HPDE6-E6E7 (cell line): ENCODE data around the gene BAHCC1.

ENCODE experiments used
- DNase-seq: peaks from one replicate; pipeline ENCODE4 v3.0.0; 2011; ENCODE audit warnings: missing footprints; ENCODE audit errors: extremely low spot score

Gene BAHCC1

DNA sequence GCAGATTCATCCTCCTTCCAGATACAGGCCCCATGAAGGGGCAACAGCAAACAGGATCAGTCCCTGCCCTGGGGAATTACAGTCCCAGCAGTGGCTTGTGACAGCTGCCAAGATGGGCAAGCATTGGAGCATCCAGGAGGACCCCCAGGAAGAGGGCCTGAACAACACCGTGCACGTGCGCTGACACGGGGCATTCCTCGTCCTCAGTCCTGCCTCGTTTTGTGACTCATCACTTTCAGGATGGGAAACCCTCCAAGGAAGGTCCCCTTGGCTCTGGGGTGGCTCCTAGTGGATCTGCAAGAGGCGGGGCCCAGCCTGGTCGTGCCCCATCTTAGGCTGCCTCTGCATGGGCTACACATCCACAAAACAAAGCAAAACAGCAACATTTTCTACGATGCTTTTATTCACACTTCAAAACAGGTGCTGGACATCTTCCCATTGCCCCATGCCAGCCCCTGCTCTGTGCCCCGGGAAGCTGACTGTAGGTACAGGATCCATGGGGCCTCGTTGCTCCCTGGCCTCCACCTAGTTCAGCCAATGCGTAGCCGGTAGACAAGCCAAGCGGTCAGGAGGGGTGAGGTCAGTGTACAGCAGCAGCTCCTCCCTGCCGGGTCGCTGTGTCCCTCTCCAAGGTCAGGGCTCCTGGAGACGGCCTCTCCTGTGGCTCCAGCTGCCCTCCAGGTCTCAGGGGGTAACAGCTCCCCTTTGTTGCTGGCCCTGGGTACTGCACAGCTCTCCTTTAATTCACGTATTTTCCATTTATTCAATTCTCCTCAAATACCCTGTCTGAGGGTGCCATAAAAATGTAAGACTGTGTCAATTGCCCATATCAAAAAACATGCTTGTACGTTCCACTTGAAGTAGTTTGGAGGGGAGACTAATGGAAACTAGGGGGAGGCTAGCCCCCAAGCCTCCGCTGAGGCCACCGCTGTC lies 85.1 kb downstream of the BAHCC1 start:
- no peak for DNase-seq

DNA sequence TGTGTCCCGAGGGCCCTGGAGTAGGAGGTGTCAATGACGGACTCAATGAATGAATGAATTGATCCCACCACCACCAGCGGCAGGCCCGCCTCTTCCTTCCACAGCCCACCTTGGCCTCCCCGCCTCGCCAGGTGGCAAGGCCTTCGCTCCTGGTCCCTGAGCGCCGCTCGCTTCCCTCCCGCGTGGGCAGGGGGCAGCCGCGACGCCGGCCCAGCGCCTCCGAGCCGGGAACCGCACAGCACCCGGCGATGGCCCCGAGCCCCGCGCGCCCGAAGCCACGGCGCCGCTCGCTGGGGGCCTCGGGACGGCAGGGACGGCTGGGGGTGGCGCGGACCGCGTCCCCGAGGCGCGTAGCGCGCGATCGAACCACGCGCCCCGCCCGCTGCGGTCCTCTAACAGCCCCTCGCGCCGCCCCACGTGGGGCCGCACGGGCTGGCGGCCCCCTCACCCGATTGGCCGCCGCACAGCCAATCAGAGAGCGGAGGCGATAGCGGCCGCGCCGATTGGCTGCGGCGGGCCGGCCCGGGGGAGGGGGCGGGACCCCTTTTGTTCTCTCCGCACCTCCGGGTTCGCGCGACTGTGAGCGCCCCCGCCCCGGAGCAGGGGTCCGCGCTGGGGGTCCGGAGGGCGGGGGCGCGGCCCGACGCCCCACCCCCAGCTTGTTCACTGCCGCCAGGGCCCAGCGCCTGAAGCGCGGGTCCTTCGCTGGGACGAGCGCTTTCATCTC lies 86.0 kb downstream of the BAHCC1 start:
- peak; percentile 70 for DNase-seq

DNA sequence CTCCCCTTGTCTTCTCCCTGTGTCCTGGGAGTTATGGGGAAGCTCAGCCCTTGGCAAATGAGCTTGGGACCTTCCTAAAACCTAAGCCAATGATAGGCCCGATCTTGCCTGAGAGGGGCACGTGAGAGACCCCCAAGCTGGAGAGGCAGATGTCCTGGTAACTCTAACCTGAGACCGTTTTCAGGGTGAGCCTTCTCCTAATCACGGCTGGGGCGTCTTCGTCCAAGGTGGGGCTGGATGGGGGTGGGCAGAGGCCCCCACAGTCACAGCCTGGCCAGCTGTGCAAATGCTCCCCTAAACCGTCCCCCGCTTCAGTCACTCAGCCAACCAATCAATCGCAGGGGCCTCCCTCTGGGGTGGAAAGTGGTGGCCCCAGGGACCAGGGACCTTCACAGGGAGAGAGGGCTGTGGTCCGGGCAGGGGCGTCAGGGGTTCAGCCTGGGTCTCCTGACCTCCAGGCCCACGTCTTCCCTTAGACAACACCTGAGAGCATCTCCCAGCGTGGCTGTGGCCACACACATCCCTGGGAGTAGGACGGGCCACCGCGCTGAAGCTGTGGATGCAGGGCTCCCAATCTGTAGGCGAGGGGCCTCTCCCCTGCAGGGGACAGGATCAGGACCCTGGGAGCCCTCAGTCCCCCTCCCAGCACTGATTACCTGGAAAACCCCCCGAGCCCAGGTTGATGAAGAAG lies 86.7 kb downstream of the BAHCC1 start:
- DNase-seq = no peak

DNA sequence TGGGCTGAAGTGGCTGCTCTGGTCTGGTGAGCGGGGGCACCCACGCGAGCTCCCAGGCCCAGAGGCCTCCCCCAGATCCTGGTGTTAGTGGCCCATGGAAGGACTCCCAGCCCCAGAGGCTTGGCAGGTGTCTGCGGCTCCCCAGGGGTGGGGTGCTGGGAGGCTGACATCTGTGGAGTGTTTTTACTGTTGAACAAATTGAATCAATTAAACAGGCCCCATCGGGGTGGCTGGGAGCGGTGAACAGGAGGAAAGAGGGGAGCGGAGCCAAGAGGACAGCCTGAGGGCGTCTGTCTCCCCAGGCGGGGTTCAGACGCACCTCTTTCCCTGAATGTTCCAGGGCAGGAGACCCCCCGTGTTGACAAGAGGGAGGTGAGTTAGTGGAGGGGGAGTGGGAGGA lies 87.4 kb downstream of the BAHCC1 start:
- DNase-seq = no peak

DNA sequence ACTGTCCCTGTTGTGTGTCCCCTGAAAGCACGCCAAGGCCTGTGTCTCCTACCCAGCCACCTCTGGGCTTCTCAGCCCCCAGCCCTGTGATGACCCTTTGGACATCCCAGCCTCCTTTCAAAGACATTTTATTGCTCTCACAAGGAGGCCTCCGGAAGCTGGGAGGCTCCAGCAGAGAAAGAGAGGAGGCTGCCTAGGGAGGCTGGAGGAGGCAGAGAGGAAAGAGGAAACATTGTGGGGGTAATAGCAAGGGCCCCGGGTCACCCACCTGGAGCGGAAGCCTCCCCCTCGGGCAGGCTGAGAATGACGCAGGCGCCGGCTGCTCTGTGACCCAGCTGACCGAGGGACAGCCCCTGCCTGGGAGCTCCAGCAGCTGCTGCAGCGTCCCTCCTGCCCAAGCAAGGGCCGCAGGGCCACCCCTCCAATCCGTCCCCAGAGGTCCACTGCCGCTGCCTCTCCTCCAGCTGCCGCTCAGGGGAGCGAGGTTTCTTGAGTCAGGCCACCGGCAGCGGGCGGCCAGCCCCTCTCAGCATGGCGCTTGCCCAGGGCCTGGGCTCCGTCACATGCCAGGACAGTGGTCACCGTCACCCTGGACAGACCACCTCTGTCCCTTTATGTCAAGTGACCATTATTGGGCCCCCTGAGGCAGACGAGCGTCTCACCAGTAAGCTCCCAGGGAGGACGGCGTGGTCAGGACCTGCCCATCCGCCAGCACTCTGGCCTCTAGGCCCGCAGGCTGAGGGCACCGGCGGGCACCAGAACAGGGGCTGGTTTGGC lies 88.0 kb downstream of the BAHCC1 start:
- no peak for DNase-seq

DNA sequence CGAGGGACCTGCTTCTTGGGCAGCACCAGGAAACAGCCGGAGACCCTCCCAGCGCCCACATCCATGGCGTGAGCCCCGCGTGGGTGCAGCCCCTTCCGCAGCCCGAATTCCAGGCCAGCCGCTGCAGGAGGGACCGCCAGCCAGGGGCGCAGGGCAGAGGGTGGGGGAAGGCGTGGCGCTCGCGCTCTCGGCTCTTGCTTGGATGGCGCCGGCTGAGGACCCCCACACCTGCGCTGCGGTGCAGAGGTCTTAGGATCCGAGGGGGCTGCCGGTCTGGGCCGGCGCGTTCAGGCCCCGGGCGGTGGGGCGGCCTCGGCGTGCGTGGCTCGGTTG lies 88.6 kb downstream of the BAHCC1 start:
- DNase-seq = no peak

DNA sequence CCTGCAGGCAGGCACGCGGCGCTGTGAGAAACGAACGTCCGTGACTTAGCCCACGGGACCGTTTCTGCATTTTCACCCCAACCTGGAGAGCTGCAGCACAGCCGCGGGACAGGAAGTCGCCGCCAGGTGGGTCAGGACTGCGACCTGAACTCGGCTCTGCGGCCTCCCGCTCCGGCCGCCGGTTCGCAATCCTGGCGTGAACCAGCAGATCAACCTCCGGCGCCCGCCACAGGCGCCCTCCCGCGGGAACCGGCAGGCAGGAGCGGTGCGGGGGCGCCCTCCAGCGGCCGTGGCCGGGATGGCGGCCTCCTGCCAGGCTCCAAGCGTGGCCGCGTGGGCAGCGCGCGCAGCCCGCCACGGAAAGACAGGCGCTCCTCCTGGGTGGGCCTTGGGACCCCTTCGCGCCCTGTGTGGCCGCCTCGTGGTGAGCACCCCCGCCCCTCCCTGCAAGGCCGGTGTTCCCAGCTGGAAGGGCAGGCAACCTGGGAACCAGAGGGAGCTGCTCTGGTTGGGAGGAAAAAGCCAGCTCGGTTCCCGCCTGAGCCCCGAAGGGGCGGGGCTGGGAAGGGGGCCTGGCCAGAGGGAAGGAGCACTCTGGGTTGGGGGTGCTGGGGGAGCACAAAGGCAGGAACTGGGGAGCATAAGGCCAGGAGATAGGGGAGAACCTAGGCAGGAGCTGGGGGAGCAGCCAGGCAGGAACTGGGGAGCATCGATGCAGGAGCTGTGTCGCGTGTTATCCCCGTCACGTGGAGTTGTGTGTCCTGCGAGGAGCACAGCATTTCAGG lies 89.1 kb downstream of the BAHCC1 start:
- peak; percentile 80 for DNase-seq

DNA sequence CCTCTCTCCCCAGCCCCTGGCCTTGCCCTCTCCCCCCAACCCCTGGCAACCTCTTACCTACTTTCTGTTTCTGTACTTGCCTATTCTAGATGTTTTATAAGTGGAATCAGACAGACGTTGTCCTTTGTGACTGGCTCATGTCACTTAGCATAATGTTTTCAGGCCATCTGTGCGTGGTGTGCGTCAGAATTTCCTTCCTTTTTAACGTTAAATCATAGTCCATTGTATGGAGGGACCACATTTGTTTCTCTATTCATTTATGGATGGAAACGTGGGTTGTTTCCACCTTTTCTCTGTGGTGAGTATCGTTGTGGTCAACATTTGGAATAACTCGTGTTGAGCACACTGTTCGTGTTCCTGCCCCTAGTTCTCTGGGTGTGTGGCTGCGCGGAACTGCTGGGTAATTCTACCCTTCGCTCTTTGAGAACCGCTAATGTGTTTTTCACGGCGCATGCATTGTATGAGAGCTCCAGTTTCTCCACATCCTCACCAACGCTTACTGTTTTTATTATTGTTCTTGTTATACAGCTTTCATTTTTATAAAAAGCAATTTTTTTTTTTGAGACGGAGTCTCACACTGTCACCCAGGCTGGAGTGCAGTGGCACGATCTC lies 91.0 kb downstream of the BAHCC1 start:
- no peak for DNase-seq

DNA sequence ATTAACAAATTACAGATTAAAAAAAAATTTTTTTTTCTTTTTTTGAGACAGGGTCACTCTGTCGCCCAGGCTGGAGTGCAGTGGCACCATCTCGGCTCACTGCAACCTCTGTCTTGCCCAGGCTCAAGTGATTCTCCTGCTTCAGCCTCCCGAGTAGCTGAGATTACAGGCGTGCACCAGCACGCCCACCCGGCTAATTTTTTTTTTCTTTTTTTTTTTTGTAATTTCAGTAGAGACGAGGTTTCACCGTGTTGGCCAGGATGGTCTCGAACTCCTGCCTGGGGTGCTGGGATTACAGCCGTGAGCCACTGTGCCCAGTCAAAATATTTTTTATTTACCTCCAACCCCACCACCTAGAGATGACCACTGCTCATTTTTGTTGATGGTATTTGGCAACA lies 91.8 kb downstream of the BAHCC1 start:
- no peak for DNase-seq

DNA sequence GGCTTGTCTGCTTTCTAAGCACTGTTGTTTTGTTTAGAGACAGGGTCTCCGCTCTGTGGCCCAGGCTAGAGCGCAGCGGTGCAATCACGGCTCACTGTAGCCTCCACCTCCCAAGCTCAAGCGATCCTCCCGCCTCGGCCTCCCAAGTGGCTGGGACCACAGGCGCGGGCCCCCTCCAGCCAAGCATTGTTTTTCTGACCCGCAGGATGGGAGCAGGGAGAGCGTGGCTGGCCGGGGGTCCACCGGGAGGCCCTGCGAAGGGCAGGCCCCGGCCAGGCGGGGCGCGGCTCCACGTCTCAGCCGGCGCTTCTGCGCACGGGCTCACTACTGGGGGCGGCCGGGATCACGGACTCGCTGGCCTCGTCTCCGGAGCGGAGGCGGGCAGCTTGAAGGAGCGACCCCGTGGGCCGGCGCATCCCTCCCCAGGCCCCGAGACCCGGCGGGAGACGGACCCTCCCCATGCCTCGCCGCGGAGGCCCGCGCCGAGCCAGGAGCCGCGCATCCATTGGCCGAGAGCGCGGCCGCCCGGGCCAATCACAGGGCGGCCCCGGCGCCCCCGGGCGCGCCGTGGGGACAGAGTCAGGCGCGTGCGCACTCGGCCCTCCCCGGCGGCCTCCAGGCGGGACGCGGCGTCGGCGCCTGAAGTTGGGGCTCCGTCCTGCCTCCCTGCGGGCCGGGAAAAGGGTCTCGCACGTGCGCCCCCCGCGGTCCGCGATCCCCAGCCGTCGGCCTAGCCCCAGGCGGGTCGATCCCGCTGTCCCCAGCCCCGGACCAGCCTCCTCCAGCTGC lies 92.4 kb downstream of the BAHCC1 start:
- DNase-seq = peak; percentile 89

DNA sequence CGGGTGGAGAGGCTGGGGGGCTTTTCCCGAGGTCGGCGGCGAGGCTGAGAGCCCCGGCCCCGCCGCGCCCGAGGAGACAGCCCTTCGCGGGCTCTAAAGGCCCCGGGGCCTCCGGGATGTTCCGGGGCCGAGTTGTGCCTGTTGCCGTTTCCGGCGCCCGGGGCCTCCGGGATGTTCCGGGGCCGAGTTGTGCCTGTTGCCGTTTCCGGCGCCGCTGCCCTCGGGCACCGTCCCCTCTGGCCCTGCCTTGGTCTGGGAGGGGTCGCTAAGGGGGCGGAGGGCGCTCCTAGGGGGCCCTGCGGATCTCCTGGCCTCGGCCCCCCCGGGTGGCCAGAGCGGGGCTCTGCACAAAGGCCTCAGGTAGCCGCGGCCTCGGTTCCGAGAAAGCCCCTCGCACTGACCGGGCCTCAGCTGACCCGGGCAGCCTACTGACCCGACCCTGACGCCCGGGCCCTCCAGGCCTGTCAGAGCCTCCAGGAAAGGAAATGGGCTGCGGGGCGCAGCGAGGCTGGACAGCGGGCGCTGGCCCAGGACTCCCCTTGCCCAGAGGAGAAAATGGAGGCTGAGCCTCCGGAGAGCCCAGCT lies 93.1 kb downstream of the BAHCC1 start:
- DNase-seq = no peak

DNA sequence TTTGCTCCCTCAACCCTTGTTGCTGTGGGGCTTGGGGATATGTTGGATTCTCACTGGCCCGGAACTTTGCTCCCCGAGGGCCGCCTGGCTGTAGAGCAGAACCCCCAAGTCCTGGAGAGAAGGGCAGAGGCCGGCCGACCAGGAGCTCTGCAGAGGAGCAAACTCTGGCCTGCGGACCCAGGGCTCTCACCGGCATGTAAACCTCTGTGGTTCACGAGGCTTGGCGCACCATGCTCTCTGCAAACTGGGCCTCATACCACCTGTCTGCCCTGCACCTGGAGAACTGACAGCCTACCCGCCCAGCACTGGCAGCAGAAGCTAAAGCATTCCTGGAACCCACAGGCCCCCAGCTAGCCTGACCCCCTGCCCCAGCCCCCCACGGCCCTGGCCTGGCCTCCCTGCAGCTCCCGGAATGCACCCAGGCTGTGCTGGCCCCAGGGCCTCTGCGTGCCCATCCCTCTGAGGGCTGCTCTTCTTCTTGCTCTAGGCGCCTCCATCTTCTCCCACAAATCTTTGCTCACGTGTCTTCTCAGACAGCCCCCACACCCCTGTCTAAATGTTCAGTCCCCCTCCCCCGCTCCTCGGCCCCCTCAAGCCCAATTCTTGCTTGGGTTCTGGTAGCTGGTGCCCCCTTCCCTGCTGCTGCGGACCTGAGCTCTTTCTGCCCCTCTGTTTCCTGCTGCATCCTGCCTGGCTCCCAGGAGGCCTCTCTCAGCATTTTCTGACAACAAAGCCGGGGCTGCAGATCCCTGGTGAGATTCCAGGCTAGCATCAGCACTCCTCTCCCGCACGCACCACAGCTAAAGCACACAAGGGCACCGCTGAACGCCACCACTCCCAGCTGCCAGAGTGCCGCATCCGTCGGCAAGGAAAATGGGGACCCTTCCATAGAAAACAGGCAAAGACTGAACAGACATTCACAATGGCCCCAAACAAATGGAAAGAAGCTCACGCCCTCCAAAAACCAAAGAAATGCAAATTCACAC lies 94.0 kb downstream of the BAHCC1 start:
- no peak for DNase-seq

DNA sequence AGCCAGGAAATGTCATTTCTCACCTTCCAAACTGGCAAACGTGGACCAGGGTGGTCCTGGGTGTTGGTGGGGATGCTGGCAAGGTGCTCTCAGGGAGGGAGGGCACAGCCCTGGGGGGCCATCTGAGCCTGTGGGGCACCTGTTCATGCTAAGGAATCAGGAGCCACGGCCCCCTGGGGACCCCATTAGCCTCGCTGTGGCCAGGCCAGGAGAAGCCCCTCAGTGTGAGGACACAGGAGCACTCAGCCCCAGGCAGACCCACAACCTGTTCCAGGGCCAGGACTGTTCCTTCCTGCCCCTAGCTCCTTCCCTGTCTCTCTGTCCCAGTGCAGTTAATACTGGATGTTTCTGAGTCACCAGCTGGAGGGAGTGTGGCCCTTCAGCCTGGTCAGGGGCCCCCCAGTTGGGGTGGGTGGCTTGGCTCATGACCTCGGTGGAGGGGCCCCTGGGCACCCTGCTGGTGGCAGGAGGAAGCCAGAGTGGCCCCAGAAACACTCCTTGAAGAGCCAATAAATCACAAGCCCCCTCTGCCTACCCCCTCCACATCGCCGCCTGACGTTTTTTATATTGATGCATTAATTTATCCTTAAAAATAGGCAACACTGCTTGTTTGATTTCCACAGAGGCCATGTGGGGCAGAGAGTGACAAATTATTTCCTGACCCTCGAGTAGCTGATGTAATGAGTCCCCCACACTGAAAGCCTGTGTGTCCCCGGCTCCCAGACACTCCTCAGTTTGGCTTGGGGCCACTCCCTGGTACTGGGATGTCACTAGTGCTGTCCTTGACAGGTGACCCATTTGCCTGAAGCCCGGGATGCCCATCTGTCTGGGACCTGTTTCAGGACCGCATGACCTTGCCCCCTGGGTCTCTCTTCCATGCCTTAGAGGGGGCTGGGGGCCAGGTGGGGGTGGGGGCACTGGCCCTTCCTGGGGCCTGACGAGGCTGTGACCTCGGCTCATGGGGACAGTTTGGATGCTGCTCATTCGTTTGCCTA lies 95.0 kb downstream of the BAHCC1 start:
- DNase-seq = no peak

DNA sequence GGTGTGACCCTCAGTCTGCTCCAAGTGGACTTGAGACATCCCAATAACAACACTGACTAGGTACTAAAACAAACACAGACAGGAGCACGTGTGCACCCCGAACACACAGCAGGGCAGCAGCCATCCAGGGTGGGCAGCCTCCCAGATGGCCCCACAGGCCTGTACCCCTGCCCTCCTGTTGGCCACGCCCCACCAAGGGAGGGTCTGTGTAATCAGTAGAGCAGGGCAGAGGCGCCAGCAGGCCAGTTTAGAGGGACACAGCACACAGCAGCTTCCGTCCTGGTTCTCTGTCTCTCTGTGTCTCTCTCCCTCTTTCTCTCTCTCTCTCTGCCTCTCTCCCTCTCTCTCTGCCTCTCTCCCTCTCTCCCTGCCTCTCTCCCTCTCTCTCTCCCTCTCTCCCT lies 95.9 kb downstream of the BAHCC1 start:
- no peak for DNase-seq

DNA sequence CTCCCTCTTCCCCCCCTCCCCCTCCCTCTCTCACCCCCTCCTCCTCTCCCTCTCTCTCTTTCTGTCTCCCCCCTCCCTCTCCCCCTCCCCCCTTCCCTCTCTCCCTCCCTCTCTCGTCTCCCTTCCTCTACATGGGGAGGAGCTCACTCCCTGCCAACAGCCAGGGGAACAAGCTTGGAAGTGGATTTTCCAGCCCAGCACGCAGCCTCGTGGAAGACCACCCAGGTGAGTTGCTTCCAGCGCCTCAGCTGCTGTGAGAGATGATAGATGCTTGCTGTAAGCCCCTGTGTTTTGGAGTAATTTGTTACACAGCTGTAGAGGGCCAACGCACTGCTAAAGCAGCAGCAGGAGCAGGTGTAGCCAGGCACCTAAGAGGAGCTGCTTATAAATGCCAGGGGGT lies 96.5 kb downstream of the BAHCC1 start:
- no peak for DNase-seq

DNA sequence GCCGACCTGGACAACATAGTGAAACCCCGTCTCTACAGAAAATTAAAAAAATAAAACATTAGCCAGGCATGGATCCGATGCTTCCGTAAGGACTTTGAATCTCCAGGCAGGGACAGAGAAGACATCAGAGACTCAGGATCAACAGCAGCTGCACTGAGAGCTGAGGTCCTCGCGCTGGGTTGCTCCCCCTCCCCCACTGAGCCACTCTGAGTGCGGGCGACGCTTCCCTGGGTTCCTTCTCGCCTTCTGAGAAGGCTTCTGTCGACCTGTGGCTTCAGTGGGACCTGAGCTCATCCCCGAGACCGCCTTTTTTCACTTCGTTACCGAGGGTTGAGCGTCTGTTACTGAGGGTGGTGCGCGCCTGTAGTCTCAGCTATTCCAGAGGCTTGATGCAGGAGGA lies 96.9 kb downstream of the BAHCC1 start:
- DNase-seq = no peak

DNA sequence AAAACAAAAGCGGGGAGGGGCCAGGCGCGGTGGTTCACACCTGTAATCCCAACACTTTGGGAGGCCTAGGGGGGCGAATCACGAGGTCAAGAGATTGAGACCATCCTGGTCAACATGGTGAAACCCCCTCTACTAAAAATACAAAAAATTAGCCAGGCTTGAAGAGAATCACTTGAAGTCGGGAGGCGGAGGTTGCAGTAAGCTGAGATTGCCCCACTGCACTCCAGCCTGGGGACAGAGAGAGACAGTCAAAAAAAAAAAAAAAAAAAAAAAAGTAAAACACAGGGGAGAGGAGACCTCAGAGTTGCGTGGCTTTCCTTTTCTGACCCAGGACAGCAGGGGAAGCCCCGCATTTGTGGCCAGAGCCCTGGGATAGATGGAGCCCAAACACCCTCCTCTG lies 97.4 kb downstream of the BAHCC1 start:
- no peak for DNase-seq
